GM19397 (cell line): ENCODE data around the gene TMEM219.
"Not testable (repeated sequence)": the region's sequence is repeated elsewhere in the genome, so short reads cannot be mapped to it uniquely, and the experiment has no call there.

Experiments
- ATAC-seq: cut with Tn5 transposase; IDR thresholded peaks from one replicate; pipeline ENCODE4 v1.9.1; 2021; ENCODE audit warnings: mild to moderate bottlenecking, moderate library complexity; ENCODE audit not compliant: unreplicated experiment

Gene TMEM219

DNA sequence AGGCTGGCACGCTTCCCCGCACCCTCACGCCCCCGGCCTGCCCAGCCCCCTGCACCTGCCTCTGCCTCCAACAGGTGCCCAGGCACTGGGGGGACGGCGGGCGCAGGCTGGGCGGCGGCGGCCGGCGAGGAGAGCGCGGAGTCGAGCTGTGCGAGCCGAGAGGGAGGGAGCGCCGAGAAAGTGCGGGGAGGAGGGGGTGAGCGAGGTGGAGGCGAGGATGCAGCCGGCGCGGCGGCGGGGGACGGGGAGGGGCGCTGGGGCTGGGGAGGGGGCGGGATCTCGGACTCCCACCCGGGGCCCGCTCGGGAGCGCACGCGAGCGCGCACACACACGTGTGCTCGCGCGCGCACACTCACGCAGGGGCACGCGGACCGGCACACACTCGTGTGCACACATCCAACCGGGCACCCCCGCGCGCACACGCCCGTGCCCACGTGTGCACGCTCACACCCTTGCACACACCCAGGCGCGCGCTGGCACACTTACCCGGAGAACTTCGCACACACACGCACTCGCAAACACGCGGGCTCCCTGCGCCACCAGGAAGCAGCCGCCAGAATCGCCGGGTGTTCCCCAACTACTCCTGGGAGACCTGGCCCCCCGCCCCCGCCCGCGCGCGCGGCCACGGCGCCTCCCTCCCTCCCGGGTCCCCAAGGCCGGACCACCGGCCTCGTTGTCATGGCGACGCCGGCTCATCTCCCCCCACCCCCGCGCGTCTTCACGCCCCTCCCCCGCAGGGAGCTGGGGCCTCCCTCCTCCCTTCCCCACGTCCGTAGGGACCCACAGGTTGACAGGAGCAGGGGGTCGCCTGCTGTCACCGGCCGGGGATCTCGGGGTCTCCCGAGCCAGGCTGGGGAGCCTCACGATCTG is 49.2 kb downstream of the TMEM219 start, which contains the start of gene DOC2A:
Gene DOC2A (minus strand): TSS at position 184 of the 870 bp plus-strand sequence. CDS start 805 bp downstream, outside the sequence.
- no peak for ATAC-seq

- no peak for ATAC-seq
These were observed 50.0 kb downstream of the TMEM219 start for GRCh38 chr16:30011714-30012504.

DNA sequence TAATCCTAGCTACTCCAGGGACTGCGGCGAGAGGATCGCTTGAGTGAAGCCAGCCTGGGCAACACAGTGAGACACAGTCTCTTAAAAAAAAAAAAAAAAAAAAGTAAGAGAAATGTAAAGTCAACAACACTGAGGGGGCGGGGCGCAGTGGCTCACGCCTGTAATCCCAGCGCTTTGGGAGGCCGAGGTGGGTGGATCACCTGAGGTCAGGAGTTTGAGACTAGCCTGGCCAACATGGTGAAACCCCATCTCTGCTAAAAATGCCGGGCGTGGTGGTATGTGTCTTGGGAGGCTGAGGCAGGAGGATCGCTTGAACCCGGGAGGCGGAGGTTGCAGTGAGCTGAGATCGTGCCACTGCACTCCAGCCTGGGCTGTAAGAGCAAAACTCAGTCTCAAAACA is 50.7 kb downstream of the TMEM219 start:
- ATAC-seq: not testable (repeated sequence)

GRCh38 chr16:30015450-30015849 is 53.6 kb downstream of the TMEM219 start:
- not testable (repeated sequence) for ATAC-seq

- ATAC-seq: no peak
These were observed 54.8 kb downstream of the TMEM219 start for GRCh38 chr16:30016555-30017276.

DNA sequence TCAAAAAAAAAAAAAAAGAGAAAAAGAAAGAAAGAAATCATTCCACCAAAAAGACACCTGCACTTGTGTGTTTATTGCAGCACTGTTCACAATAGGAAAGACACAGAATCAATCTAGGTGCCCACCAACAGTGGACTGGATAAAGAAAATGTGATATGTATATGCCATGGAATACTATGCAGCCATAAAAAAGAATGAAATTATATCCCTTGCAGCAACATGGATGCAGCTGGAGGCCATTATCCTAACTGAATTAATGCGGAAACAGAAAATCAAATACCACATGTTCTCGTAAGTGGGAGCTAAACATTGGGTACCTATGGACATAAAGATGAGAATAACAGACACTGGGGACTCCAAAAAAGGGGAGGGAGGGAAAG is 55.4 kb downstream of the TMEM219 start:
- no peak for ATAC-seq

- not testable (repeated sequence) for ATAC-seq
These were observed 56.1 kb downstream of the TMEM219 start for GRCh38 chr16:30017937-30018336.

GRCh38 chr16:30018731-30019158 is 56.9 kb downstream of the TMEM219 start:
- no peak for ATAC-seq
